A549 (cell line): ENCODE measurements around the gene GPD2. TPM values are rescaled to one million over a fixed set of nuclear protein-coding genes. Genes with fewer than 3 reads are reported as not detected.
A peak's percentile ranks its signal among the peaks of the same experiment; 100 is the strongest.

Experiments
- ATAC-seq, 2 experiments: fragments of 200-7000 bp in 1 of 2; fragments of >200 bp in 1 of 2; cut with Nextera tagmentation in 1 of 2; cut with Tn5 transposase in 1 of 2; 3 replicates each; pipeline versions ENCODE4 v1.8.0 to v1.9.1; 2018 to 2020; ENCODE audit warnings: mild to moderate bottlenecking in 1 of 2, moderate library complexity in 1 of 2
- CTCF ChIA-PET: fragments of 300-600 bp; sonication (Branson Sonifier 250); formaldehyde crosslinking; extraction: SDS; loops from one replicate; lab custom pipeline; 2021; ENCODE audit warnings: antibody characterized with exemption, inconsistent platforms; lab: Yijun Ruan, JAX
- POLR2A ChIA-PET: fragments of 350-600 bp; formaldehyde crosslinking; extraction: SDS; loops from one replicate; lab custom pipeline; 2021; ENCODE audit warnings: antibody characterized with exemption, inconsistent platforms; lab: Yijun Ruan, JAX
- DNase-seq, 2 experiments: peaks; one replicate each; pipeline versions ENCODE4 v3.0.0 to v3.0.0-alpha.2; 2011 to 2016; ENCODE audit warnings: low read depth in 1 of 2, low spot score in 1 of 2
- FAIRE-seq: peaks from 2 replicates; lab custom pipeline; 2011; peaks lifted over from hg19 to GRCh38; lab: Jason Lieb, UNC
- H3K27ac ChIP-seq, 2 experiments: fragments of >200 bp; sonication (Bioruptor Twin); formaldehyde crosslinking; 3 replicates each; pipeline ENCODE4 v1.5.1; 2016 to 2017
- H3K4me1 ChIP-seq: fragments of >200 bp; sonication (Bioruptor Twin); formaldehyde crosslinking; 3 replicates; pipeline ENCODE4 v1.6.1; 2016
- H3K4me2 ChIP-seq: fragments of >200 bp; sonication (Bioruptor Twin); formaldehyde crosslinking; 3 replicates; pipeline ENCODE4 v1.6.1; 2016
- H3K4me3 ChIP-seq: fragments of >200 bp; sonication (Bioruptor Twin); formaldehyde crosslinking; 3 replicates; pipeline ENCODE4 v1.5.1; 2016
- H3K9me3 ChIP-seq: fragments of >200 bp; sonication (Bioruptor Twin); formaldehyde crosslinking; 3 replicates; pipeline ENCODE4 v1.6.1; 2016
- BCL3 ChIP-seq: fragments of >200 bp; sonication (Bioruptor Twin); formaldehyde crosslinking; IDR thresholded peaks from 3 replicates; pipeline ENCODE4 v1.6.1; 2016
- CBX2 ChIP-seq: fragments of 200-600 bp; sonication (generic); IDR thresholded peaks from 2 replicates; pipeline ENCODE4 v1.6.1; 2016; ENCODE audit warnings: low read depth, mild to moderate bottlenecking, borderline replicate concordance
- CBX8 ChIP-seq: fragments of 200-600 bp; sonication (generic); IDR thresholded peaks from 2 replicates; pipeline ENCODE4 v1.6.1; 2016
- CEBPB ChIP-seq, 2 experiments: fragments of >200 bp in 1 of 2; sonication (Bioruptor Twin) in 1 of 2; formaldehyde crosslinking in 1 of 2; IDR thresholded peaks; 2 replicates each; pipeline ENCODE4 v1.6.1; 2012 to 2016
- CHD2 ChIP-seq: fragments of 150-350 bp; IDR thresholded peaks from 2 replicates; pipeline ENCODE4 v1.6.1; 2014; ENCODE audit warnings: low read length; ENCODE audit not compliant: partially characterized antibody
- CHD4 ChIP-seq: fragments of 200-600 bp; sonication (generic); IDR thresholded peaks from 2 replicates; pipeline ENCODE4 v1.6.1; 2016; ENCODE audit warnings: antibody characterized with exemption, mild to moderate bottlenecking, borderline replicate concordance
- EHF ChIP-seq: fragments of 250-450 bp; sonication (Bioruptor Pico); IDR thresholded peaks from 2 replicates; pipeline ENCODE4 v1.5.0; 2020; ENCODE audit warnings: mild to moderate bottlenecking
- EP300 ChIP-seq, 2 experiments: fragments of >200 bp; sonication (Bioruptor Twin); formaldehyde crosslinking; IDR thresholded peaks; 2 replicates in 1 of 2; 3 replicates in 1 of 2; pipeline ENCODE4 v1.6.1; 2016 to 2017
- FOSL2 ChIP-seq, 2 experiments: fragments of 450-650 bp in 1 of 2; fragments of >200 bp in 1 of 2; sonication (Bioruptor Twin) in 1 of 2; formaldehyde crosslinking; IDR thresholded peaks; 2 replicates each; pipeline versions ENCODE4 v1.5.0 to v1.6.1; 2016 to 2020; ENCODE audit warnings: mild to moderate bottlenecking in 1 of 2, moderate library complexity in 1 of 2
- FOXS1 ChIP-seq: fragments of 250-450 bp; sonication (Bioruptor Pico); IDR thresholded peaks from 2 replicates; pipeline ENCODE4 v1.5.0; 2020; ENCODE audit warnings: mild to moderate bottlenecking, moderate library complexity
- GATA3 ChIP-seq: IDR thresholded peaks from 2 replicates; pipeline ENCODE4 v1.6.1; 2012; ENCODE audit warnings: borderline replicate concordance
- HEYL ChIP-seq: fragments of 250-450 bp; sonication (Bioruptor Pico); IDR thresholded peaks from 2 replicates; pipeline ENCODE4 v1.8.0; 2021; ENCODE audit warnings: mild to moderate bottlenecking, moderate library complexity
- JUN ChIP-seq, 2 experiments: fragments of >200 bp; sonication (Bioruptor Twin); formaldehyde crosslinking; IDR thresholded peaks; 2 replicates in 1 of 2; 3 replicates in 1 of 2; pipeline ENCODE4 v1.6.1; 2016 to 2017
- MAFK ChIP-seq: fragments of 450-650 bp; IDR thresholded peaks from 2 replicates; pipeline ENCODE4 v1.6.1; 2014; ENCODE audit not compliant: partially characterized antibody
- MAX ChIP-seq: IDR thresholded peaks from 2 replicates; pipeline ENCODE4 v1.6.1; 2012
- MYC ChIP-seq: IDR thresholded peaks from 2 replicates; pipeline ENCODE4 v1.6.1; 2012; ENCODE audit warnings: mild to moderate bottlenecking, inconsistent platforms, low read length, improper control_type of control experiment, borderline replicate concordance
- PBX3 ChIP-seq: IDR thresholded peaks from 2 replicates; pipeline ENCODE4 v1.6.1; 2012
- PHF8 ChIP-seq: fragments of 200-600 bp; sonication (generic); IDR thresholded peaks from 2 replicates; pipeline ENCODE4 v1.6.1; 2016; ENCODE audit warnings: low read depth, mild to moderate bottlenecking, antibody characterized with exemption, moderate library complexity, borderline replicate concordance
- RARB ChIP-seq: fragments of 250-450 bp; sonication (Bioruptor Pico); IDR thresholded peaks from 2 replicates; pipeline ENCODE4 v1.8.0; 2021; ENCODE audit warnings: mild to moderate bottlenecking, moderate library complexity
- SMC3 ChIP-seq: fragments of >200 bp; sonication (Bioruptor Twin); formaldehyde crosslinking; IDR thresholded peaks from 3 replicates; pipeline ENCODE4 v1.6.1; 2018; ENCODE audit warnings: inconsistent platforms
- ZC3H11A ChIP-seq: fragments of 450-650 bp; IDR thresholded peaks from 2 replicates; pipeline ENCODE4 v1.6.1; 2014; ENCODE audit warnings: antibody characterized with exemption, mild to moderate bottlenecking
- ZFP36 ChIP-seq: fragments of 450-650 bp; IDR thresholded peaks from 2 replicates; pipeline ENCODE4 v1.6.1; 2014; ENCODE audit warnings: borderline replicate concordance; ENCODE audit not compliant: partially characterized antibody
- ZNF302 ChIP-seq: fragments of 250-450 bp; sonication (Bioruptor Pico); IDR thresholded peaks from 2 replicates; pipeline ENCODE4 v1.9.0; 2021; ENCODE audit warnings: inconsistent platforms, mild to moderate bottlenecking, moderate library complexity
- ZSCAN20 ChIP-seq: fragments of 250-450 bp; sonication (Bioruptor Pico); IDR thresholded peaks from 2 replicates; pipeline ENCODE4 v1.8.0; 2022; ENCODE audit warnings: mild to moderate bottlenecking, moderate library complexity
- WGBS: methylation state at CpG from one replicate; pipeline ENCODE4 v1.1.6; 2017; ENCODE audit errors: missing lambda C conversion rate; 5-methylcytosine and 5-hydroxymethylcytosine counted together
- polyA plus RNA-seq, 4 experiments: library from polyadenylated mRNA; depleted of rRNA in 3 of 4; stranded (reverse); fragments of >200 nt; fragmentation: RNase III in 1 of 4; extraction: RNeasy Plus Mini Kit Qiagen cat#74134 plus additional on column Dnase treatment in 1 of 4; gene quantifications; 2 replicates in 3 of 4; 3 replicates in 1 of 4; pipeline ENCODE4 v1.2.3, GENCODE V29; 2011 to 2017
- TF ChIP-seq, protein P1 (sequence below): fragments of 250-450 bp; sonication (Bioruptor Pico); IDR thresholded peaks from 2 replicates; pipeline ENCODE4 v1.5.0; 2021; ENCODE audit warnings: mild to moderate bottlenecking, moderate library complexity, borderline replicate concordance
- TF ChIP-seq, protein P2 (sequence below): IDR thresholded peaks from 2 replicates; pipeline ENCODE4 v1.6.1; 2012; ENCODE audit warnings: low read depth, borderline replicate concordance
- TF ChIP-seq, protein P3 (sequence below): fragments of 450-650 bp; IDR thresholded peaks from 2 replicates; pipeline ENCODE4 v1.6.1; 2014; ENCODE audit warnings: antibody characterized with exemption

The GPD2 gene
- polyA plus RNA-seq, 2 of the 4 experiments (the other 2 are of a cell fraction) = 26.6 to 39.6 TPM

DNA sequence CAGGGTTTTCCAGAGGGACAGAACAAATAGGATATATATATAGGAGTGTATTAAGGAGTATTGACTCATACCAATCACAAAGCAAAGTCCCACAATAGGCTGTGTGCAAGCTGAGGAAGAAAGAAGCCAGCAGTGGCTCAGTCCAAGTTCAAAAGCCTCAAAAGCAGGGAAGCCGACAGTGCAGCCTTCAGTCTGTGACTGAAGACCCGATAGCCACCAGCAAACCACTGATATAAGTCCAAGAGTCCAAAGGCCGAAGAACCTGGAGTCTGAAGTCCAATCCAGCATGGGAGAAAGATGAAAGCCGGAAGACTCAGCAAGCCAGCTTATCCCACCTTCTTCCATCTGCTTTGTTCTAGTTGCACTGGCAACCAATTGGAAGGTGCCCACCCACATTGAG, 39.0 kb upstream of the GPD2 start:
- ATAC-seq = no peak
- FAIRE-seq = no peak
- 93% methylated on average over 4 of the region's 4 CpGs for WGBS
- ChIA-PET POLR2A (interaction anchor here (1.3 kb wide), 1 partner anchor 55 kb away, joined by 4 read pairs; no protein-coding TSS in a partner anchor), CTCF (no interaction called here)
- H3K4me3 ChIP-seq = no peak overlapping the region
- peaks cover 21% of the 10 kb centered on the region for H3K4me1 ChIP-seq
- no peak for DNase-seq
- TF ChIP-seq FOSL2 (IDR thresholded peaks at IDR 0.05) (no peak), FOSL2 (CRISPR knock-in tag; IDR thresholded peaks at IDR 0.05) (no peak), CBX2 (no peak), RARB (CRISPR knock-in tag) (no peak), SMC3 (no peak), EP300 (IDR thresholded peaks at IDR 0.05) (no peak), CBX8 (no peak), FOXS1 (CRISPR knock-in tag) (no peak), ZC3H11A (no peak), HEYL (CRISPR knock-in tag) (no peak), GATA3 (no peak), MYC (no peak), PHF8 (no peak), CHD4 (no peak), EHF (CRISPR knock-in tag) (no peak)
- TF ChIP-seq, protein P1, sequence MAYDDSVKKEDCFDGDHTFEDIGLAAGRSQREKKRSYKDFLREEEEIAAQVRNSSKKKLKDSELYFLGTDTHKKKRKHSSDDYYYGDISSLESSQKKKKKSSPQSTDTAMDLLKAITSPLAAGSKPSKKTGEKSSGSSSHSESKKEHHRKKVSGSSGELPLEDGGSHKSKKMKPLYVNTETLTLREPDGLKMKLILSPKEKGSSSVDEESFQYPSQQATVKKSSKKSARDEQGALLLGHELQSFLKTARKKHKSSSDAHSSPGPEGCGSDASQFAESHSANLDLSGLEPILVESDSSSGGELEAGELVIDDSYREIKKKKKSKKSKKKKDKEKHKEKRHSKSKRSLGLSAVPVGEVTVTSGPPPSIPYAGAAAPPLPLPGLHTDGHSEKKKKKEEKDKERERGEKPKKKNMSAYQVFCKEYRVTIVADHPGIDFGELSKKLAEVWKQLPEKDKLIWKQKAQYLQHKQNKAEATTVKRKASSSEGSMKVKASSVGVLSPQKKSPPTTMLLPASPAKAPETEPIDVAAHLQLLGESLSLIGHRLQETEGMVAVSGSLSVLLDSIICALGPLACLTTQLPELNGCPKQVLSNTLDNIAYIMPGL (CRISPR knock-in tag) = no peak
- TF ChIP-seq, protein P2, sequence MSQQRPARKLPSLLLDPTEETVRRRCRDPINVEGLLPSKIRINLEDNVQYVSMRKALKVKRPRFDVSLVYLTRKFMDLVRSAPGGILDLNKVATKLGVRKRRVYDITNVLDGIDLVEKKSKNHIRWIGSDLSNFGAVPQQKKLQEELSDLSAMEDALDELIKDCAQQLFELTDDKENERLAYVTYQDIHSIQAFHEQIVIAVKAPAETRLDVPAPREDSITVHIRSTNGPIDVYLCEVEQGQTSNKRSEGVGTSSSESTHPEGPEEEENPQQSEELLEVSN = no peak
- no peaks in the 10 kb centered on the region for H3K9me3 ChIP-seq
- no peak overlapping the region for H3K27ac ChIP-seq
- H3K4me2 ChIP-seq = no peak overlapping the region

GRCh38 chr2:156398176-156398575, 38.0 kb upstream of the GPD2 start:
- no peak for FAIRE-seq
- no peak for ATAC-seq
- CTCF ChIA-PET = no interaction called here
- TF ChIP-seq CEBPB (IDR thresholded peaks at IDR 0.05) (no peak), PHF8 (no peak), JUN (IDR thresholded peaks at IDR 0.05) (no peak), SMC3 (no peak), ZSCAN20 (CRISPR knock-in tag) (no peak), ZNF302 (CRISPR knock-in tag) (no peak)
- TF ChIP-seq, all 56 proteins: peak for 0
- Histone ChIP-seq H3K4me2 (no peak overlapping the region), H3K9me3 (no peaks in the 10 kb centered on the region), H3K4me1 (peaks cover 21% of the 10 kb centered on the region), H3K27ac (no peak overlapping the region; a peak in 1 of 6 replicates), H3K4me3 (no peak overlapping the region)
- no peak for DNase-seq
- POLR2A ChIA-PET = no interaction called here
- WGBS = 69% methylated on average over 5 of the region's 5 CpGs

DNA sequence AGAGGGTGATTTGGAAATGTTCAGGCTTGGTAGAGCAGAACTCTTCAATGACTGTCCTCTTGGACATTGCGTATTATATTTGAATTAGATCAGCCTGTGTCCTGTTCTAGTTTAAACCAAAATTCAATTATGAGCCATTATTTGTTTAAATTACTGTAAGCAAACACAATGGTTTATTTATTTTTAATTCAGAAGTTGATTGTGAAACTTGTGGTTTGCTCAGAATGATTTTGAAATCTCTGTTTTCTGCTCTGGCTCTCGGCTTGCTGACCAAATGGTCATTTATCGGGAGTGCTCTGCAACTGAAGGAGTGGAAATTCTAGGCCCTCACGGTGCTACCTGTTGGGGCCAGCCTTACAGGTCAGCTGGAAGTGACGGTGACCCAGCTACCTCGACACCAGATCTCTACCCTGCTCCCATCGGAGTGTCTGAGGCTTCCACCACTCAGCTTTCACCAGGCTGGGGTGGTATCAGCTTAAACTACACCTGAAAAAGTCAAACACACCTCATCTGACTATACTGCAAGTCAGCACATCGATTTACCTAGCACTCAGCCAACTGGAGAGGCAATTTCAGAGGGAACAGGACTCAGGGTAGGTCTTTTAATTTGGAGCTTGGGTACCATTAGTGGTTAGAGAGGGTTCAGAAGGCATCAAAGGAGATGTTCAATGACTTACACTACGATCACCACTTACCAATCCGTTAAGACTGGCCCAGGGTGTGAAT, 36.8 kb upstream of the GPD2 start:
- peak overlapping the region; percentile 75 to 89 for H3K27ac ChIP-seq
- peak overlapping the region; percentile 80 for H3K4me2 ChIP-seq
- no peaks in the 10 kb centered on the region for H3K9me3 ChIP-seq
- WGBS = 53% methylated on average over 10 of the region's 10 CpGs
- POLR2A ChIA-PET = interaction anchor here (1.9 to 2.3 kb wide), 4 partner anchors 36 to 65 kb away, joined by 6 to 26 read pairs (median 15); no protein-coding TSS in a partner anchor
- FAIRE-seq (no peak), ATAC-seq (peak; percentile 1 to 3; a peak in 4 of 6 replicates), DNase-seq (peak in 1 of 2 experiments; percentile 2)
- peaks cover 21% of the 10 kb centered on the region for H3K4me1 ChIP-seq
- CTCF ChIA-PET = interaction anchor here (1.8 kb wide), 1 partner anchor 190 kb away, joined by 4 read pairs; no protein-coding TSS in a partner anchor
- H3K4me3 ChIP-seq = peak overlapping the region; percentile 47
- TF ChIP-seq CHD2 (no peak), CEBPB (IDR thresholded peaks at IDR 0.05) (peak; percentile 64 to 75; a peak in 3 of 4 replicates), PBX3 (no peak), ZSCAN20 (CRISPR knock-in tag) (no peak), ZFP36 (no peak), BCL3 (no peak), MAFK (peak; percentile 50), MAX (no peak)
- TF ChIP-seq, protein P3, sequence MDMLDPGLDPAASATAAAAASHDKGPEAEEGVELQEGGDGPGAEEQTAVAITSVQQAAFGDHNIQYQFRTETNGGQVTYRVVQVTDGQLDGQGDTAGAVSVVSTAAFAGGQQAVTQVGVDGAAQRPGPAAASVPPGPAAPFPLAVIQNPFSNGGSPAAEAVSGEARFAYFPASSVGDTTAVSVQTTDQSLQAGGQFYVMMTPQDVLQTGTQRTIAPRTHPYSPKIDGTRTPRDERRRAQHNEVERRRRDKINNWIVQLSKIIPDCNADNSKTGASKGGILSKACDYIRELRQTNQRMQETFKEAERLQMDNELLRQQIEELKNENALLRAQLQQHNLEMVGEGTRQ = no peak
